Right lobe of liver (tissue), 6 donors: ENCODE measurements around the gene METAP1D. TPM values are rescaled to one million over a fixed set of nuclear protein-coding genes. Genes with fewer than 3 reads are reported as not detected.

Experiments
- ATAC-seq, 4 donors: fragments of 200-7000 bp; cut with Tn5 transposase; one replicate each; pipeline ENCODE4 v1.9.1; 2020; ENCODE audit warnings: mild to moderate bottlenecking in 4 of 4, moderate library complexity in 4 of 4
- DNase-seq, 3 donors: peaks; one replicate each; pipeline ENCODE4 v3.0.0-alpha.2; 2020
- H3K27ac ChIP-seq, 3 donors: fragments of 200-600 bp; one replicate each; pipeline ENCODE4 v1.8.0; 2022
- H3K27me3 ChIP-seq, 2 donors: fragments of 200-600 bp; one replicate each; pipeline ENCODE4 v1.8.0; 2022
- H3K36me3 ChIP-seq, 4 donors: fragments of 200-600 bp; sonication (generic) in 1 of 4; one replicate each; pipeline versions ENCODE4 v1.5.1 to v1.8.0; 2017 to 2022; ENCODE audit warnings: control low read depth in 1 of 4
- H3K4me1 ChIP-seq, 4 donors: fragments of 200-600 bp; sonication (generic) in 1 of 4; one replicate each; pipeline versions ENCODE4 v1.5.1 to v1.8.0; 2017 to 2022; ENCODE audit warnings: control low read depth in 1 of 4
- H3K4me3 ChIP-seq, 3 donors: fragments of 200-600 bp; one replicate each; pipeline ENCODE4 v1.8.0; 2022
- H3K9me3 ChIP-seq, 4 donors: fragments of 200-600 bp; sonication (generic) in 1 of 4; one replicate each; pipeline versions ENCODE4 v1.5.1 to v1.8.0; 2017 to 2022; ENCODE audit warnings: control low read depth in 1 of 4
- CTCF ChIP-seq, 4 donors: fragments of 200-600 bp in 3 of 4; fragments of 450-650 bp in 1 of 4; IDR thresholded peaks; one replicate each; pipeline versions ENCODE4 v1.5.1 to v1.8.0; 2016 to 2022; ENCODE audit warnings: antibody characterized with exemption in 4 of 4, mild to moderate bottlenecking in 2 of 4
- POLR2A ChIP-seq: fragments of 450-650 bp; IDR thresholded peaks from one replicate; pipeline ENCODE4 v1.6.1; 2017; ENCODE audit warnings: antibody characterized with exemption, mild to moderate bottlenecking
- WGBS: methylation state at CpG from one replicate; pipeline ENCODE4 v1.1.6; 2018; ENCODE audit warnings: low coverage, low lambda C conversion rate; ENCODE audit not compliant: insufficient coverage; ENCODE audit errors: missing lambda C conversion rate; 5-methylcytosine and 5-hydroxymethylcytosine counted together
- intact Hi-C, 2 donors: fragments of 100-400 bp; cut with DNase I; formaldehyde crosslinking; loops; one replicate each; pipeline versions ENCODE4 v1.11.2 to v1.14.1; 2022
- total RNA-seq, 6 experiments: library from RNA; depleted of rRNA in 2 of 6; stranded (reverse); fragments of >200 nt in 2 of 6; fragmentation: NEBNext Ultra II Directional in 3 of 6; extraction: Animal tissue kit (Norgen Biotek cat#: 25700) in 3 of 6; gene quantifications; one replicate each; pipeline versions ENCODE4 v1.1.0 to v1.2.4, GENCODE V29; 2016 to 2023
- donor health status: DM: no; HTN: yes; CAD: no.
- donor health status: DM: no; HTN: no; CAD: no.
- donor health status: DM: no; HTN: no; CAD: no.
- donor health status: DM: no; HTN: yes; CAD: no.
- donor health status: DM: no; HTN: yes; CAD: no.

The METAP1D gene
- total RNA-seq, 6 experiments from 2014 or later: 2.4 to 8.2 (median 4.6) TPM

DNA sequence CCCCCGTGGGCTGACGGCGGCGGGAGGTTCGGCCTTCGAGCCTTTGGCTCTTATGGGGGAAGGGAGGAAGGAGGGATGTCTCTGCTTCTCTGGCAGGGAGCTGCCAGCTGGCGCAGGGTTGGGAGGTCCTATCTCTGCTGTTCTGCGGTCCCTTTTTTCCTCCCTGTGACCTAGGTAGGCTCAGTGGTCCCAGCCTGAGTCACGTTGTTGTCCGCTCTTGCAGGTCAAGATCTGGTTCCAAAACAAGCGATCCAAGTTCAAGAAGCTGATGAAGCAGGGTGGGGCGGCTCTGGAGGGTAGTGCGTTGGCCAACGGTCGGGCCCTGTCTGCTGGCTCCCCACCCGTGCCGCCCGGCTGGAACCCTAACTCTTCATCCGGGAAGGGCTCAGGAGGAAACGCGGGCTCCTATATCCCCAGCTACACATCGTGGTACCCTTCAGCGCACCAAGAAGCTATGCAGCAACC lies 88.1 kb downstream of the METAP1D start:
- Histone ChIP-seq H3K4me1 (peaks cover 0 to 27% (median 5%) of the 10 kb centered on the region in 4 donors), H3K36me3 (no peaks in the 10 kb centered on the region), H3K9me3 (no peaks in the 10 kb centered on the region), H3K27me3 (peaks cover 63 to 94% of the 10 kb centered on the region in 2 donors), H3K27ac (no peak overlapping the region), H3K4me3 (no peak overlapping the region)
- TF ChIP-seq POLR2A: no peak
- TF ChIP-seq CTCF (IDR thresholded peaks at IDR 0.05): no peak
- intact Hi-C loops: no loop called here
- DNase-seq (no peak), ATAC-seq (no peak)
- WGBS: 0% methylated on average over 3 of the region's 23 CpGs

DNA sequence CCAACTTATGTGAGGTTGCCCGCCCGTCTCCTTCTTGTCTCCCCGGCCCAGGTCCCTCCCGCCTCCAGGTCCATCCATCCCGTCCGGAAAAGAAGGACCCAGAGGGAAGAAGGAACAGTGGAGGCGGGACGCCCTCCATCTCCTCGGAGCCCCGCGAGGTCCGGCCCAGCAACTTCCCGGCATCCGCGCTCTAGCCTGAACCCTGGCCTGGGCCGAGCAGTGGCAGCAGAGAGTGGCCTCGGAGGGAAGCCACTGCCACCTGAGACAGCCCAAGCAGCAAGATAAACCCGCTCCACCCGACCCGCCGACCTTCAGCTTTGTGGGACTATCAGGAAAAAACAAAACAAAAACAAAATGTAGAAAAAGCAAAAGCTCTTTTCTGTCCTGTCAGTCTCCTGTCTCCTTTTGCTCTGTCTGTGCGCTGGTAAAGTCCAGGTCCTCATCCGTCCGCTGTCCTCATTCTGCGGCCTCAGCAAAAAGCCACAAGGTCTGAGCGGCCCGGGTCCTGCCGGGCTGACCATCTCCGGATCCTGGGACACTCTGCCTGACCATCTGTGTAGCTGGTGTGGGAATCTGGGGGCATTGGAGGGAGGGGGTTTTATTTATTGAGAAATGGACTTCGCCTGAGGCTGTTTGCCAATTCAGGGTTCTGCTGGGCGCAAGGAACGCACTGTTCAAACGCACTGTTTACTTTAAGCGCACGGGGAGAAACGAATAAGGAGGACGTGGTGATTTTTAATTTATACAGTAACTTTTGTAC lies 88.7 kb downstream of the METAP1D start:
- no peak overlapping the region for H3K4me3 ChIP-seq
- intact Hi-C loops: no loop called here
- H3K27ac ChIP-seq: no peak overlapping the region
- TF ChIP-seq POLR2A: no peak
- no peak for TF ChIP-seq CTCF (IDR thresholded peaks at IDR 0.05)
- no peak for DNase-seq
- H3K36me3 ChIP-seq: no peaks in the 10 kb centered on the region
- peaks cover 57 to 94% of the 10 kb centered on the region in 2 donors for H3K27me3 ChIP-seq
- H3K9me3 ChIP-seq: no peaks in the 10 kb centered on the region
- 5% methylated on average over 34 of the region's 37 CpGs for WGBS
- H3K4me1 ChIP-seq: peaks cover 0 to 27% (median 5%) of the 10 kb centered on the region in 4 donors
- ATAC-seq: no peak

DNA sequence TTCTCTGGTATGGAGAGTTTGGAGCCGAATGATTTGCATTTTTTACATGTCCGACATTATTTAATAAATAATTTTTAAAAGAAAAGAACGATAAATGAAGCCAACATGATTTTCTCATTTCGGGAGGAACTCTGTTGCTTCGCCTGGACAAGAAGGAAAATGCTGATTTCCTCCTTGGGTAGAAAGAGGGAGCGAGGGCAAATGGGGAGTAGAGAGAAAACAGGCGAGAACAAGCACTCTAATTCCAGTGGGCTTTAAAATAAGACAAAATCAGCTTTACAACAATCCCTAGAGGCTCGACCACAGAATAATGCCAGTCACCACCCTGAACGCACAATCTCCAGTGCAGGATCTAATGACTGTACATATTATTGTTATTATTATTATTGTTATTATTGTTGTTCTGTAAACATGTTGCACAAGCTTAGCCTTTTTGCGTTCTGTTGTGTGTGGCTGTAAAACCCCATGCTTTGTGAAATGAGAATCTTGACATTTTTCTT lies 89.3 kb downstream of the METAP1D start:
- no peak overlapping the region for H3K27ac ChIP-seq
- ATAC-seq (no peak), DNase-seq (no peak)
- no peak overlapping the region for H3K4me3 ChIP-seq
- TF ChIP-seq POLR2A (no peak), CTCF (IDR thresholded peaks at IDR 0.05) (no peak)
- intact Hi-C loops: no loop called here
- H3K27me3 ChIP-seq: peaks cover 53 to 93% of the 10 kb centered on the region in 2 donors
- no peaks in the 10 kb centered on the region for H3K9me3 ChIP-seq
- H3K4me1 ChIP-seq: peaks cover 0 to 25% (median 5%) of the 10 kb centered on the region in 4 donors
- WGBS: 8% methylated on average over 10 of the region's 10 CpGs
- no peaks in the 10 kb centered on the region for H3K36me3 ChIP-seq

GRCh38 chr2:172089633-172090032 lies 89.9 kb downstream of the METAP1D start:
- intact Hi-C loops: no loop called here
- Histone ChIP-seq H3K27ac (no peak overlapping the region), H3K4me3 (no peak overlapping the region), H3K4me1 (peaks cover 0 to 21% (median 5%) of the 10 kb centered on the region in 4 donors), H3K27me3 (peaks cover 47 to 93% of the 10 kb centered on the region in 2 donors), H3K36me3 (no peaks in the 10 kb centered on the region), H3K9me3 (no peaks in the 10 kb centered on the region)
- DNase-seq: no peak
- TF ChIP-seq POLR2A: no peak
- TF ChIP-seq CTCF (IDR thresholded peaks at IDR 0.05): no peak
- no peak for ATAC-seq
- 35% methylated on average over 5 of the region's 7 CpGs for WGBS
